OCI-M2 (cell line): Measurements from ENCODE around the gene BCL2.

Experiments
- DNase-seq: peaks from one replicate; lab custom pipeline; 2025; ENCODE audit not compliant: unreplicated experiment; lab: John Stamatoyannopoulos, UW

The BCL2 gene

GRCh38 chr18:63329431-63330145 is 10.0 kb upstream of the BCL2 start:
- DNase-seq: no peak

GRCh38 chr18:63326011-63326410 is 6.4 kb upstream of the BCL2 start:
- no peak for DNase-seq

- DNase-seq: no peak
Measured at GRCh38 chr18:63325086-63325686, 5.6 kb upstream of the BCL2 start.

- DNase-seq: no peak
Measured at GRCh38 chr18:63322908-63323634, 3.5 kb upstream of the BCL2 start.

GRCh38 chr18:63322206-63322605 is 2.6 kb upstream of the BCL2 start:
- DNase-seq: no peak

GRCh38 chr18:63321291-63321690 is 1.7 kb upstream of the BCL2 start:
- no peak for DNase-seq

- no peak for DNase-seq
Measured at GRCh38 chr18:63320975-63321265, 1.4 kb upstream of the BCL2 start.

GRCh38 chr18:63320123-63320974 is 780 bp upstream of the BCL2 start:
- no peak for DNase-seq

GRCh38 chr18:63318889-63319382 is 633 bp downstream of the BCL2 start:
- no peak for DNase-seq

GRCh38 chr18:63317982-63318888 is 1.3 kb downstream of the BCL2 start:
- no peak for DNase-seq

GRCh38 chr18:63317556-63317946 is 2.0 kb downstream of the BCL2 start:
- no peak for DNase-seq

GRCh38 chr18:63316612-63317555 is 2.7 kb downstream of the BCL2 start:
- DNase-seq: no peak

GRCh38 chr18:63315876-63316275 is 3.7 kb downstream of the BCL2 start:
- no peak for DNase-seq

- DNase-seq: no peak
Measured at GRCh38 chr18:63315131-63315662, 4.4 kb downstream of the BCL2 start.

- no peak for DNase-seq
Measured at GRCh38 chr18:63314062-63314790, 5.3 kb downstream of the BCL2 start.

- DNase-seq: no peak
Measured at GRCh38 chr18:63313396-63313917, 6.1 kb downstream of the BCL2 start.

GRCh38 chr18:63312737-63313395 is 6.7 kb downstream of the BCL2 start:
- DNase-seq: no peak

- no peak for DNase-seq
Measured at GRCh38 chr18:63312019-63312409, 7.6 kb downstream of the BCL2 start.
